HL-60 (cell line): ENCODE results near the gene CCDC126.
A peak's percentile ranks its signal among the peaks of the same experiment; 100 is the strongest.
"Not testable (repeated sequence)": the region's sequence is repeated elsewhere in the genome, so short reads cannot be mapped to it uniquely, and the experiment has no call there.

Source experiments
- DNase-seq, 2 experiments: peaks; one replicate each; pipeline ENCODE4 v3.0.0-alpha.2; 2010 to 2020; ENCODE audit warnings: low read depth in 1 of 2, low spot score in 1 of 2
- H3K27ac ChIP-seq: fragments of 250-450 bp; sonication (Bioruptor Pico); replicated peaks from 2 replicates; pipeline ENCODE4 v1.5.1; 2020; ENCODE audit warnings: mild to moderate bottlenecking, moderate library complexity
- H3K27me3 ChIP-seq: fragments of 250-450 bp; sonication (Bioruptor Pico); 2 replicates; pipeline ENCODE4 v1.5.1; 2021; ENCODE audit warnings: mild to moderate bottlenecking, moderate library complexity; ENCODE audit not compliant: insufficient read depth, poor library complexity, severe bottlenecking
- H3K4me3 ChIP-seq: replicated peaks from 2 replicates; pipeline ENCODE4 v1.5.1; 2011; ENCODE audit warnings: mild to moderate bottlenecking, control low read depth, low read length; ENCODE audit not compliant: insufficient read depth
- CTCF ChIP-seq: IDR thresholded peaks from one replicate; pipeline ENCODE4 v1.5.1; 2011; ENCODE audit warnings: low read length, control low read depth, inconsistent platforms; ENCODE audit not compliant: insufficient read depth
- GABPA ChIP-seq: IDR thresholded peaks from 2 replicates; pipeline ENCODE4 v1.6.1; 2012; ENCODE audit warnings: low read depth
- POLR2AphosphoS5 ChIP-seq: IDR thresholded peaks from 2 replicates; pipeline ENCODE4 v1.6.1; 2012; ENCODE audit warnings: low read depth
- SPI1 ChIP-seq: IDR thresholded peaks from 2 replicates; pipeline ENCODE4 v1.6.1; 2012; ENCODE audit warnings: low read depth, mild to moderate bottlenecking, borderline replicate concordance
- TF ChIP-seq, protein P1 (sequence below): IDR thresholded peaks from 2 replicates; pipeline ENCODE4 v1.6.1; 2012; ENCODE audit warnings: low read depth; ENCODE audit not compliant: insufficient replicate concordance

The CCDC126 gene

DNA sequence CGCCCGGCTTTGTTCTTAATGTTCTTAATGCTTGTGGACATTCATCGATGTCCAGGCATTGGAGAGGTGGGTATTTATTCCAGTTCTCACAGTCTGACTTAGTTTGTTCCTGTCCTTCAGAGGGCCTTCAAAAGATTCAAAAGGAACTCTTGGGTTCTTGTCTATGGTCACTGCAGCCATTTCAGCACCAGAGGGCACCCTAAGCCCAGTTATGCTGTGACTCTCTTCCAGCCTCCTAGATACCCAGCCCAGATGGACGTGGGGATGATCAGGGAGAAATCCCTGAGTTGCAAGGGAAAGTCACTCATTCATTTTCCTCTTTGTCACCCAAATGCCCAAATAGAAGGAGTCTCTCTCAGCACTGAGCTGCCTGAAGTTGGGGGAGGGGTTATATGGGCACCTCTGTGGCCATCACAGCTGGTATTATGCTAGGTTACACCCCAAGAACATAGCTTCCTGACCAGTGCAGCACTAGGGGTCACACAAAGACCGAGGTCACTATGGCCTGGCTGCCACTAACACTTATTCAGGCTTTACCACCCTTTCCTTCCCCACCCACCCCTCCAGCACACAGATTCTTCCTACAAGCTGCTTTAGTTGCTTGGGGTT, 26.5 kb upstream of the CCDC126 start:
- no peak for TF ChIP-seq POLR2AphosphoS5
- peak; percentile 93 for TF ChIP-seq CTCF
- TF ChIP-seq GABPA, result no peak
- Histone ChIP-seq H3K27me3 (no peaks in the 10 kb centered on the region), H3K4me3 (no peak overlapping the region), H3K27ac (no peak overlapping the region)
- peak in 1 of 2 experiments; percentile 70 for DNase-seq

GRCh38 chr7:23581975-23582374, 15.2 kb upstream of the CCDC126 start:
- H3K27me3 ChIP-seq, DNase-seq, H3K4me3 ChIP-seq, H3K27ac ChIP-seq: not testable (repeated sequence)

- not testable (repeated sequence) for H3K27me3 ChIP-seq
Observed at GRCh38 chr7:23585304-23585703, 11.9 kb upstream of the CCDC126 start.

DNA sequence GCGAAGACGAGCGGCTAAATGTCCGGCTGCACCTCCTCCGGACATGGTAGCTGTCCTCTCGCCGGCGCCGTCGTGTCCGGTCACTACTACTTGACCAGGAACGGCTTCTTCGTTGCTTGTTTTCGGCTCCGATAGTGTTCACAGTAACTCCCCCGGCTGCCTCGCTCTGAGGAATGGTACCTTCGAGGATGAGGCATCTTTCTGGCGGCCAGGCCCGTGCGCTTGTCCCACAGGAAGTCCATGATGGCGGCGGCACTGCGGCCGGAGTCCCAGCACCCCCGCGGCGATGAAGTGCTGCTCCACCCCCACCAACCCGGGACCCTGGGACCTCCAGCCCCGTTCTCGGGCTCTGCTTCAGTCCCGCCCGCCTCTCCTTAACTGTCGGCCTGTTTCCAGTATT, 11.0 kb upstream of the CCDC126 start:
- no peak overlapping the region for H3K4me3 ChIP-seq
- TF ChIP-seq SPI1, result no peak
- TF ChIP-seq, protein P1, sequence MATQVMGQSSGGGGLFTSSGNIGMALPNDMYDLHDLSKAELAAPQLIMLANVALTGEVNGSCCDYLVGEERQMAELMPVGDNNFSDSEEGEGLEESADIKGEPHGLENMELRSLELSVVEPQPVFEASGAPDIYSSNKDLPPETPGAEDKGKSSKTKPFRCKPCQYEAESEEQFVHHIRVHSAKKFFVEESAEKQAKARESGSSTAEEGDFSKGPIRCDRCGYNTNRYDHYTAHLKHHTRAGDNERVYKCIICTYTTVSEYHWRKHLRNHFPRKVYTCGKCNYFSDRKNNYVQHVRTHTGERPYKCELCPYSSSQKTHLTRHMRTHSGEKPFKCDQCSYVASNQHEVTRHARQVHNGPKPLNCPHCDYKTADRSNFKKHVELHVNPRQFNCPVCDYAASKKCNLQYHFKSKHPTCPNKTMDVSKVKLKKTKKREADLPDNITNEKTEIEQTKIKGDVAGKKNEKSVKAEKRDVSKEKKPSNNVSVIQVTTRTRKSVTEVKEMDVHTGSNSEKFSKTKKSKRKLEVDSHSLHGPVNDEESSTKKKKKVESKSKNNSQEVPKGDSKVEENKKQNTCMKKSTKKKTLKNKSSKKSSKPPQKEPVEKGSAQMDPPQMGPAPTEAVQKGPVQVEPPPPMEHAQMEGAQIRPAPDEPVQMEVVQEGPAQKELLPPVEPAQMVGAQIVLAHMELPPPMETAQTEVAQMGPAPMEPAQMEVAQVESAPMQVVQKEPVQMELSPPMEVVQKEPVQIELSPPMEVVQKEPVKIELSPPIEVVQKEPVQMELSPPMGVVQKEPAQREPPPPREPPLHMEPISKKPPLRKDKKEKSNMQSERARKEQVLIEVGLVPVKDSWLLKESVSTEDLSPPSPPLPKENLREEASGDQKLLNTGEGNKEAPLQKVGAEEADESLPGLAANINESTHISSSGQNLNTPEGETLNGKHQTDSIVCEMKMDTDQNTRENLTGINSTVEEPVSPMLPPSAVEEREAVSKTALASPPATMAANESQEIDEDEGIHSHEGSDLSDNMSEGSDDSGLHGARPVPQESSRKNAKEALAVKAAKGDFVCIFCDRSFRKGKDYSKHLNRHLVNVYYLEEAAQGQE, result no peak
- no peak for TF ChIP-seq POLR2AphosphoS5
- TF ChIP-seq GABPA, result no peak
- no peak for TF ChIP-seq CTCF
- DNase-seq, result no peak
- no peak overlapping the region for H3K27ac ChIP-seq
- H3K27me3 ChIP-seq, result no peaks in the 10 kb centered on the region

More at GRCh38 chr7:23585304-23585703, 11.9 kb upstream of the CCDC126 start:
- not testable (repeated sequence) for H3K27ac ChIP-seq, H3K4me3 ChIP-seq, DNase-seq

- Histone ChIP-seq H3K27me3 (no peaks in the 10 kb centered on the region), H3K4me3 (no peak overlapping the region), H3K27ac (no peak overlapping the region)
- DNase-seq, result no peak
- TF ChIP-seq CTCF, result no peak
- TF ChIP-seq SPI1, result peak; percentile 71
Observed at GRCh38 chr7:23590529-23590928, 6.7 kb upstream of the CCDC126 start.

- Histone ChIP-seq H3K27ac (no peak overlapping the region), H3K27me3 (no peaks in the 10 kb centered on the region), H3K4me3 (no peak overlapping the region)
- TF ChIP-seq POLR2AphosphoS5 (no peak), SPI1 (no peak), CTCF (no peak), GABPA (no peak)
- TF ChIP-seq, protein P1, result no peak
- no peak for DNase-seq
Observed at GRCh38 chr7:23593706-23594105, 3.5 kb upstream of the CCDC126 start.
